NT2/D1 (cell line): Measurements from ENCODE around the gene SLC33A1.

ENCODE experiments used
- YY1 ChIP-seq: IDR thresholded peaks from 2 replicates; pipeline ENCODE4 v1.6.1; 2011; ENCODE audit not compliant: insufficient read length, insufficient read depth
- ZNF274 ChIP-seq: IDR thresholded peaks from 2 replicates; pipeline ENCODE4 v1.6.1; 2011; ENCODE audit warnings: mild to moderate bottlenecking, low read depth, low read length

DNA sequence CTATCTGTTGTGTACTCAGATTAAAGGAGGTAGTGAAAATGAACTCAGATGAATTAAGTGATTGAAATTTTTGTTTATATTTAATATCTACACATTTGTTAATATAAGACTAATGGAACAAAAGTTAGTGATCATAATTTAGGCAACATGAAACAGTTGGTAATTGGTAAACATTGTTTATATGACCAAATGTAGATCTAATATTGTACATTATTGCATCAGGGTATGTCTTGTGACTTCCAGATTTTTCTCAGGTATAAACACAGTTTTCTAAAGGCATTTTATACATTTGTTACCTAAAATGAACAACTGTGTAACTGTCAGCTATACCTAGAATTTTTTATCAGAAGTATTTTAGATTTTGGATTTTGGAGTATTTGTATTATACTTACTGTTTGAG, 31.1 kb upstream of the SLC33A1 start:
- TF ChIP-seq YY1 (no peak), ZNF274 (no peak)
